SJCRH30 (cell line): Measurements from ENCODE around the gene TPD52L1. TPM values are rescaled to one million over a fixed set of nuclear protein-coding genes. Genes with fewer than 3 reads are reported as not detected.
A peak's percentile ranks its signal among the peaks of the same experiment; 100 is the strongest.

Source experiments
- DNase-seq, 2 experiments: peaks; one replicate each; pipeline ENCODE4 v3.0.0-alpha.2; 2015 to 2020
- H3K27ac ChIP-seq: fragments of 250-450 bp; sonication (Bioruptor Pico); 2 replicates; pipeline ENCODE4 v1.5.1; 2020; ENCODE audit warnings: mild to moderate bottlenecking, moderate library complexity
- H3K27me3 ChIP-seq: fragments of 250-450 bp; sonication (Bioruptor Pico); 2 replicates; pipeline ENCODE4 v1.5.1; 2020; ENCODE audit warnings: mild to moderate bottlenecking, moderate library complexity
- H3K36me3 ChIP-seq: fragments of 250-450 bp; sonication (Bioruptor Pico); 2 replicates; pipeline ENCODE4 v1.5.1; 2020; ENCODE audit warnings: mild to moderate bottlenecking, moderate library complexity
- H3K4me1 ChIP-seq: fragments of 250-450 bp; sonication (Bioruptor Pico); 2 replicates; pipeline ENCODE4 v1.5.1; 2020; ENCODE audit warnings: mild to moderate bottlenecking, moderate library complexity
- H3K4me3 ChIP-seq: fragments of 250-450 bp; sonication (Bioruptor Pico); 2 replicates; pipeline ENCODE4 v1.5.1; 2020; ENCODE audit warnings: mild to moderate bottlenecking, moderate library complexity
- H3K9me3 ChIP-seq: fragments of 250-450 bp; sonication (Bioruptor Pico); replicated peaks from 2 replicates; pipeline ENCODE4 v1.5.1; 2020; ENCODE audit warnings: mild to moderate bottlenecking, moderate library complexity
- total RNA-seq: library from RNA; depleted of rRNA; stranded (reverse); fragments of >200 nt; shearing (Covaris generic); gene quantifications from 2 replicates; pipeline ENCODE4 v1.2.3, GENCODE V29; 2014

The TPD52L1 gene
- total RNA-seq, 1 experiment from 2014 or later = not detected

DNA sequence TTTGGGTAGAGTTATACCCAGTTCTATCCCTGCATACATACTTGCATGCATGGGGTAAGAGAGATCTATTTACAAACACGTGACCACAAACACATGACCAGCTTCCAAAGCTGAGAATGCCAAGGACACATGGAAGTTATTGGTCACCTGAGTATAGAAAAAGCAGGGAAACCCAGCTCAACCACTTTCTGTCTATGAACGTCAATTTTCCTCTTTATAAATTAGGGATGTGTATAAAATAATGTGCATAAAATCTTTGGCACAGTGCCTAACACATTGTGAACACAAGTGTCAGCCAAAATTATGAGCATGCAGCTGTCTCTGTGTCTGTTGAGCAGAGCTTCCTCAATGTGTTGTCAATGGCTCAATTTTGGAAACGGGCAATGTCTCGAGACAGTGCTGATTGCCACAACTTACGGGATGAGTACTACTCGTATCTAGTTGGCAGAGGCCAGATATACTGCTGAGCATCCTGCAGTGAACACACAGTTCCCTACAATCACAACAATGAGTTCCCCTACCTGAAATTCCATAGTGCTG, 44.9 kb downstream of the TPD52L1 start:
- Histone ChIP-seq H3K4me3 (no peak overlapping the region), H3K27ac (no peak overlapping the region), H3K36me3 (no peaks in the 10 kb centered on the region), H3K9me3 (no peaks in the 10 kb centered on the region), H3K4me1 (peaks cover 9% of the 10 kb centered on the region; the same call in 1 of the 2 replicates), H3K27me3 (no peaks in the 10 kb centered on the region)
- DNase-seq = peak in 1 of 2 experiments; percentile 4

DNA sequence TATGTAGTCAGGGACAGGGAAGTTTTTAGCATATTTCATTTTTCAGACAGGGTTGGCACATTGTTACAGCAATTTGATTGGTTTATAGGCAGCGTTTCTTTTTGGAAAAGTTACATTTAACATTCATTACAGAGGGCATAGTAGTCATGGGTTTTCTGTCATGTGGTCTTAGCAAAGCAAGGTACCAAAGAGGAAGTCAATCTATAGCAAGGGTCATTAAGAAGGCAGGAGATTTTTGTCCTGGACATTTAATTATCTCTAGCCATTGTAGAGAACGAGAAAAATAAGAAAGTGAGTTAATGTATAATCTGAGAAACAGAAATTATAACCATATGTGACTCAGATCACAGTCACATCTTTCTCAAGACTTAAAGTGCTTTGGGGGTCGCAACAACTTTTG, 47.4 kb downstream of the TPD52L1 start:
- peaks cover 9% of the 10 kb centered on the region; the same call in 1 of the 2 replicates for H3K4me1 ChIP-seq
- DNase-seq = no peak
- H3K27ac ChIP-seq = no peak overlapping the region
- no peaks in the 10 kb centered on the region for H3K36me3 ChIP-seq
- H3K4me3 ChIP-seq = no peak overlapping the region
- H3K9me3 ChIP-seq = no peaks in the 10 kb centered on the region
- H3K27me3 ChIP-seq = no peaks in the 10 kb centered on the region

DNA sequence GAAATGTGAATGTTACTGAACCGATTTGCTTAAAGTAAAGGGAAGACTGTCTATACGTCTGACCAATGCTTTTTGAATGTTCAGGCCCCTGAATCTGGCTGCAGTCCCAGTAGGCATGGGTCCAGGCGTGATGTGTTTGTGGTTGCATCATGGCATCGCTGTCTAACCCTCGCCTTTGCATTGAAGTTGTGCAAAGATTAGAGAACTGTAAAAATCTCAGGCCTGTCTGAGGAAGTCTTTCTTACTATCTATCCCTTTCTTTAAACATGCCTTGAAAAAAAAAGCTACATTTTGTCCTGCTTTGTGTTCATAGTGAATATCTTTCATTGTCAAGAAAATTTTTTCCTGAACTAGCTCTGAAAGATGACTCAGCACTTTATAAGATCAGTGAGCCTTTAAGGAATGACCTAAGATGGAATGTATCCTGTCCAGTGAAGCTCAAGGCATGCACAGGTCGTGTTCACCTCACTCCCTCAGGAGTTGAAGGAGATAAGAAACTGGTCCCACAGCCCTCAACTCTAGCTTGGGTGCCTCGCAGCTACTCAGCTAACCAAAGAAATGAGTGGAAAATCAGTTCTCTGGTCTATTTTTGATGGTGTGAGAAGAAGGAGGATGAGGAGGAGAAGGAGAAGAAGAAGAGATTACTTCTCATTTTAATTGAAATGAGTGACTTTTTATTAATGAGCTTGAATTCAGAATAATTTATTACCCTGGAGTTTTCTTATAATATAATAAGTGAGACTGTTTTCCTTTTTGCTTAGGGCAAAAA, 48.6 kb downstream of the TPD52L1 start:
- Histone ChIP-seq H3K4me3 (no peak overlapping the region), H3K36me3 (no peaks in the 10 kb centered on the region), H3K9me3 (no peaks in the 10 kb centered on the region), H3K4me1 (peaks cover 9% of the 10 kb centered on the region; the same call in 1 of the 2 replicates), H3K27ac (no peak overlapping the region), H3K27me3 (no peaks in the 10 kb centered on the region)
- DNase-seq = peak; percentile 37 to 40

DNA sequence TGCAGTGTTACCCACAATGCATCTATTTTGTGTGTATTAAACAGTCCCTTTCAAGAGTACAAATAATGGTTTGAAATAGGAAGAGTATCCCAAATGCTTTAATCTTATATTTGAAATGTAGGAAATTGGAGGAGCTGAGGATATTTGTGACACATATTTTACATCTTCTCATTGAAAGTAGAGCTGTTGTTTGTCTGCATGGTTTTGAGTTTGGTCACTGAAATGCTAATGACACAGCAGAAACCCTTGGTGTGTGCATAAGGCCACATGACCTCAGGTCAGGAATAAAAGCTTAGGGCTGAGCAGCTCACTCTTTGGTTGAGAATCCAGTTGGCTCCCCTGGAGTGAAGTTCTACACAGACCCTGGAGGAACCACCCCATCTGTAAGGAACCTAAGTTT, 49.8 kb downstream of the TPD52L1 start:
- Histone ChIP-seq H3K36me3 (no peaks in the 10 kb centered on the region), H3K27me3 (no peaks in the 10 kb centered on the region), H3K4me3 (no peak overlapping the region), H3K4me1 (peaks cover 4% of the 10 kb centered on the region; the same call in 1 of the 2 replicates), H3K27ac (no peak overlapping the region), H3K9me3 (no peaks in the 10 kb centered on the region)
- no peak for DNase-seq

DNA sequence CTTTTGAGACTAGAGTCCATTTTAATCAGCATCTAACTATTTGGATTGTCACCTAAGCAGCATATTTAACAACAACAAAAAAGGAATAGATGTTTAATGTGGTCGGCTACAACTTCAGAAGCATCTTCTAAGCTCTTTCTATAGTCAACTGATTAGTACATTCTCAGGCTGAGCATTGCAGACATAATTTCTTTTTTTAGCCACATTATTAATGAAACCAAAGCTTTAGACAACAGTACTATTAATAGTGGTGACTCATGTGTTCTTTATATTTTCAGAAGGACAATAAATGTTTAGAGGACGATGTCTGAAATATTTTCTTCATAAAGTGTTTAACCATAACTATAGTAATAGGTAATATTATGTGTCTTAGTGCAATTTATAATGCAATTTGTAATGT, 52.4 kb downstream of the TPD52L1 start:
- no peak for DNase-seq
- H3K27me3 ChIP-seq = no peaks in the 10 kb centered on the region
- H3K4me3 ChIP-seq = no peak overlapping the region
- no peaks in the 10 kb centered on the region for H3K9me3 ChIP-seq
- H3K27ac ChIP-seq = no peak overlapping the region
- H3K4me1 ChIP-seq = peaks cover 3% of the 10 kb centered on the region; the same call in 1 of the 2 replicates
- H3K36me3 ChIP-seq = no peaks in the 10 kb centered on the region

- Histone ChIP-seq H3K27me3 (no peaks in the 10 kb centered on the region), H3K27ac (no peak overlapping the region), H3K4me3 (no peak overlapping the region), H3K36me3 (no peaks in the 10 kb centered on the region), H3K9me3 (no peaks in the 10 kb centered on the region), H3K4me1 (peaks cover 3% of the 10 kb centered on the region; the same call in 1 of the 2 replicates)
- no peak for DNase-seq
Measured at GRCh38 chr6:125206389-125206788, 52.8 kb downstream of the TPD52L1 start.

- no peak for DNase-seq
- Histone ChIP-seq H3K27me3 (no peaks in the 10 kb centered on the region; the same call in 1 of the 2 replicates), H3K36me3 (no peaks in the 10 kb centered on the region), H3K4me3 (no peak overlapping the region), H3K4me1 (no peaks in the 10 kb centered on the region), H3K9me3 (no peaks in the 10 kb centered on the region), H3K27ac (no peak overlapping the region)
Measured at GRCh38 chr6:125207956-125208355, 54.4 kb downstream of the TPD52L1 start.

DNA sequence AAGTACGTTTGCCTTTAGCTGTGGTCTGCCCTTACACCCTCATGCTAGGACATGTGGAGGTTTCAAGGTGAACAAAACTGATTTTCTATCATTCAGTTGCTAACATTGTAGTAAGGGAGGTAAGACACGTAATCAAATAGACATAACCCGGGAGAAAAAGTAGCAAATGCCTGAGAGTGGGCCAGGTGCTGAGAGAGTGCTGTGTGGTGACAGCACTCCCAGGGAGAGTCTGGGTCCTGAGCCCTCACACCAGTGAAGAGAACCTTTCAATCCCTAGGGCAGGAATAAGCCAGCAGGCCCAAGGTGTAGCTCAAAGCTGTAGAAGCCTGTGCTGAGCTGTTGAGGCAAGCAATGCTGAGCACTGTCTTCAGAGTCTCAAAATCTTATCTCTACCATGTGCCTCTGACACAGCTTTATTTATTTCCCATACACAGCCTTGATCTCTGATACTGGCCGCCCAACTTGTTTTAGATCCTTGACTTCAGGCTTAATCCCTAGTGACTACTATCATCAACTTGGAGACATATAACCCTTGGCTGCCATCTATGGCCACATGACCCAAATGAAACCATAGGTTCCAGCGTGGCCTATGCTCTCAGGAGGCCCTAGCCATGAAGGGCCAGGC, 55.2 kb downstream of the TPD52L1 start:
- Histone ChIP-seq H3K4me3 (no peak overlapping the region), H3K4me1 (no peaks in the 10 kb centered on the region), H3K9me3 (no peaks in the 10 kb centered on the region), H3K27ac (no peak overlapping the region), H3K27me3 (no peaks in the 10 kb centered on the region; the same call in 1 of the 2 replicates), H3K36me3 (no peaks in the 10 kb centered on the region)
- no peak for DNase-seq

DNA sequence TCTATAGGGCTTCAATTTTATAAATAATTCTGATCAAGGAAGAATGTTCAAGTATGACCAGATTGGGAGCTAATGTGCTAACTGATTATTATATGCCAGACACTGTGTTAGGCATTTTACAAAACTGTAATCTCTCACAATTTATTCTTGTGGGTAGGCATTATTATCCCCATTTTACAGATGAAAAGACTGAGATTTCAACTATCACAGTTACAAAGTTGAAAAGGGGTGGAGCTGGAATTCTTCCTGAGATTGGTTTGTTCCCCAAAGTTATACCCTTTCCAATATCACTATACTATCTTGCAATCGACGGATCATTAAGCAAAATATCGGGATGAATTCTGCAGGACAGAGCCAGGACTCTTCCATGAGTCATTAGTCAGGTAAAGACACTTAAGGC, 57.1 kb downstream of the TPD52L1 start:
- no peak for DNase-seq
- Histone ChIP-seq H3K36me3 (no peaks in the 10 kb centered on the region), H3K27ac (no peak overlapping the region), H3K27me3 (no peaks in the 10 kb centered on the region; the same call in 1 of the 2 replicates), H3K9me3 (no peaks in the 10 kb centered on the region), H3K4me3 (no peak overlapping the region), H3K4me1 (no peaks in the 10 kb centered on the region)

- no peak for DNase-seq
- Histone ChIP-seq H3K27me3 (no peaks in the 10 kb centered on the region; the same call in 1 of the 2 replicates), H3K9me3 (no peaks in the 10 kb centered on the region), H3K4me3 (no peak overlapping the region), H3K36me3 (no peaks in the 10 kb centered on the region), H3K4me1 (no peaks in the 10 kb centered on the region), H3K27ac (no peak overlapping the region)
Measured at GRCh38 chr6:125211352-125211751, 57.8 kb downstream of the TPD52L1 start.

DNA sequence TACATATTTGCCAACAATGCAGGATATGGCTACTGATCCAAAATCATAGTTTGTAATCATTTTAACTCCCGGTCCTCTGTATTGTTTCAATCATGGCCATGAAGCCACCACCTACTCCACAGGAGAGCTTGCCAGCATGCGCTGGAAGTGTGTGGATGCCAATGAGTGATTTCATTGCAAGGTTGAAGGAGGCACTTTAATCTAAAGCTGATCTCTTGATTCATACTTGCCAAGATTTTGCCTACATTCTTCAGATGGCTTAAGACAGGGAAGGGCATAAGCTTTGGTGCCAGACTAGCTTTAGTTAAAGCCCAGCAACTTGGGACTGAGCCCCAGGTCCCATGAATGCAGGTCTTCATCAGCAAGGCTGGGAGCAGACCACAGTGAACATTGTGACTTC, 58.8 kb downstream of the TPD52L1 start:
- no peaks in the 10 kb centered on the region for H3K36me3 ChIP-seq
- H3K27me3 ChIP-seq = no peaks in the 10 kb centered on the region; the same call in 1 of the 2 replicates
- no peak for DNase-seq
- H3K4me3 ChIP-seq = no peak overlapping the region
- H3K27ac ChIP-seq = no peak overlapping the region
- no peaks in the 10 kb centered on the region for H3K9me3 ChIP-seq
- no peaks in the 10 kb centered on the region for H3K4me1 ChIP-seq

DNA sequence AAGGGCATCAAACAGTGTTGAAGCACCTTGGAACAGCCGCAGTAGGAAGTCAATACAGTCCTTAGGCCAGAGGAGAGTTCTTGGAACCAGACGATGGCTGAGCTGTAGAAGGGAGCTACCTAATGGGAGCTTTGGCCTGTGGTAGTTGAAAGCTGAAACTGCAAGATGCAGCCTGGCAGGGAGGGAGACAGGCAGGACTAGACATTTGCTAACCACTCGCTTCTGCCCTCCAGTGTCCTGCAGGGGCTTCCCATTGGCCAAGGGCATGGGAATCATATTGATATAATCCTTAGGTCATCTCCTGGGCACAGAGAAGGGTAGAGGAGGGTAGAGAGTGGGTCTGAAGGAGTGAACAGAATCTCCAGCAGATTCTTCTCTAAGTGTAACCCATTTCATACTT, 60.4 kb downstream of the TPD52L1 start:
- Histone ChIP-seq H3K27ac (no peak overlapping the region), H3K36me3 (no peaks in the 10 kb centered on the region), H3K9me3 (no peaks in the 10 kb centered on the region), H3K27me3 (no peaks in the 10 kb centered on the region; the same call in 1 of the 2 replicates), H3K4me1 (no peaks in the 10 kb centered on the region), H3K4me3 (no peak overlapping the region)
- DNase-seq = no peak

DNA sequence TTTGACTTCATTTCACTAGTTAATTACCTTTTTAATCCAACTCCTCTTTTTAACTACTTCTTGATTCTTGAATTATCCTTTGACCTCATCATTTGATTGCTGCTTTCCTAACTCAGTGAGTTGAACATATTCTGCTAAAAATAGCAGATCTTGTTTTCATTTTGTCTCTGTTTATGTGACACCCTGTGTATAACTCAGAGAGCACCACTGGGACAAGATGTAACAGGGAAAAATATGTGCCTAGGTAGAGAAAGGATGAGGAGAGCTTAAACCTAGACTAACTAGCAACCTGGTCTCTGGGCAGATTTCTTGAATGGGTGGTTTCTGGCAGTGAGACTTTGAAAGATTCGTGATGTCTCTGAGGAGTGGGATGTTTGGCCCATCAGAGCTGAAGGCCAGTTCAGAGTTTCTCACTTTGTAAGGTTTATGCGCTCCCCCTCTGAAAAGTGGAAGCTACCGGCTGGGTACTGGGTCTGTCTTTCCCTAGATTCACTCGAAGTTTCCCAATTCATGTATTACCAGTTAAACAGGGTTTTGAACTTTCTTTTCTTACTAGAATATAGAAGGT, 61.8 kb downstream of the TPD52L1 start:
- DNase-seq = no peak
- H3K4me3 ChIP-seq = no peak overlapping the region
- no peak overlapping the region for H3K27ac ChIP-seq
- H3K4me1 ChIP-seq = no peaks in the 10 kb centered on the region
- H3K27me3 ChIP-seq = no peaks in the 10 kb centered on the region; the same call in 1 of the 2 replicates
- no peaks in the 10 kb centered on the region for H3K36me3 ChIP-seq
- no peaks in the 10 kb centered on the region for H3K9me3 ChIP-seq

- no peak overlapping the region for H3K27ac ChIP-seq
- DNase-seq = no peak
Measured at GRCh38 chr6:125216015-125216414, 62.4 kb downstream of the TPD52L1 start.

DNA sequence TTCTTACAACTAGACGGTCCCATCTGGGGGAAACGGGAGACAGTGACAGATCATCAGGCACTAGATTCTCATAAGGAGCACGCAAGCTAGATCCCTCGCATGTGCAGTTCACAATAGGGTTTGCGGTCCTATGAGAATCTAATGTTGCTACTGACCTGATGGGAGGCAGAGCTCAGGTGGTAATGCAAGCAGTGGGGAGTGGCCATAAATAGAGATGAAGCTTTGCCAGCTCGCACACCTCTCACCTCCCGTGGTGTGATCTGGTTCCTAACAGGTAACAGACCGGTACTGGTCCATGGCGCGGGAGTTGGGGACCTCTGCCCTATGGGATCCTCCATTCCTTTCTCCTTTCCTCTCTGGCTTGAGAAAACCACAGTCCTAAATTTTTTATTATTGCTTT, 63.8 kb downstream of the TPD52L1 start:
- no peak for DNase-seq
- Histone ChIP-seq H3K27ac (no peak overlapping the region), H3K4me1 (no peaks in the 10 kb centered on the region), H3K36me3 (no peaks in the 10 kb centered on the region), H3K9me3 (no peaks in the 10 kb centered on the region), H3K4me3 (no peak overlapping the region), H3K27me3 (no peaks in the 10 kb centered on the region; the same call in 1 of the 2 replicates)

More at GRCh38 chr6:125216015-125216414, 62.4 kb downstream of the TPD52L1 start:
- Histone ChIP-seq H3K36me3 (no peaks in the 10 kb centered on the region), H3K9me3 (no peaks in the 10 kb centered on the region), H3K27me3 (no peaks in the 10 kb centered on the region; the same call in 1 of the 2 replicates), H3K4me3 (no peak overlapping the region), H3K4me1 (no peaks in the 10 kb centered on the region)
